Dendritic cell treated with granulocyte-macrophage colony-stimulating factor and Interleukin-4, amounts not matched to agents 40 ng/mL and 50 ng/mL, for 4 days (primary cell): ENCODE results near the gene MRGPRG.
"Not testable (repeated sequence)": the region's sequence is repeated elsewhere in the genome, so short reads cannot be mapped to it uniquely, and the experiment has no call there.

Experiments
- H3K27ac Mint-ChIP-seq: one replicate; pipeline ENCODE4 v1.8.0; 2022; ENCODE audit warnings: mild to moderate bottlenecking, mixed read lengths
- H3K27me3 Mint-ChIP-seq: one replicate; pipeline ENCODE4 v1.8.0; 2022; ENCODE audit warnings: mild to moderate bottlenecking, mixed read lengths
- H3K36me3 Mint-ChIP-seq: one replicate; pipeline ENCODE4 v1.8.0; 2022; ENCODE audit warnings: low read depth, mixed read lengths
- H3K4me1 Mint-ChIP-seq: one replicate; pipeline ENCODE4 v1.8.0; 2022; ENCODE audit warnings: low read depth, mixed read lengths
- H3K4me3 Mint-ChIP-seq: one replicate; pipeline ENCODE4 v1.8.0; 2022; ENCODE audit warnings: mild to moderate bottlenecking, moderate library complexity, mixed read lengths
- H3K9me3 Mint-ChIP-seq: one replicate; pipeline ENCODE4 v1.8.0; 2022; ENCODE audit warnings: mixed read lengths
- intact Hi-C: fragments of 100-400 bp; cut with micrococcal nuclease; formaldehyde crosslinking; loops from one replicate; pipeline ENCODE4 v1.15.0; 2022

Gene MRGPRG

GRCh38 chr11:3171931-3172560 lies 46.6 kb downstream of the MRGPRG start:
- Mint-ChIP-seq H3K9me3 (peaks cover 8% of the 10 kb centered on the region), H3K4me1 (peaks cover 24% of the 10 kb centered on the region), H3K27me3 (peaks cover 35% of the 10 kb centered on the region), H3K4me3 (no peak overlapping the region), H3K36me3 (no peaks in the 10 kb centered on the region), H3K27ac (no peak overlapping the region)
- intact Hi-C loops: no loop called here

GRCh38 chr11:3170756-3171650 lies 47.6 kb downstream of the MRGPRG start:
- H3K4me3 Mint-ChIP-seq: no peak overlapping the region
- H3K27ac Mint-ChIP-seq: no peak overlapping the region

GRCh38 chr11:3170044-3170755 lies 48.4 kb downstream of the MRGPRG start:
- Mint-ChIP-seq H3K27me3 (peaks cover 48% of the 10 kb centered on the region), H3K4me3 (peak overlapping the region; percentile 42), H3K27ac (peak overlapping the region; percentile 60), H3K36me3 (no peaks in the 10 kb centered on the region), H3K4me1 (peaks cover 36% of the 10 kb centered on the region), H3K9me3 (no peaks in the 10 kb centered on the region)
- intact Hi-C loops: no loop called here

More at GRCh38 chr11:3170756-3171650, 47.6 kb downstream of the MRGPRG start:
- peaks cover 44% of the 10 kb centered on the region for H3K27me3 Mint-ChIP-seq
- H3K9me3 Mint-ChIP-seq: peaks cover 6% of the 10 kb centered on the region
- intact Hi-C loops: no loop called here
- H3K4me1 Mint-ChIP-seq: peaks cover 30% of the 10 kb centered on the region
- H3K36me3 Mint-ChIP-seq: no peaks in the 10 kb centered on the region

GRCh38 chr11:3169255-3170043 lies 49.2 kb downstream of the MRGPRG start:
- Mint-ChIP-seq H3K4me3 (peak overlapping the region; percentile 42), H3K36me3 (no peaks in the 10 kb centered on the region), H3K27ac (peak overlapping the region; percentile 60), H3K4me1 (peaks cover 36% of the 10 kb centered on the region), H3K27me3 (peaks cover 48% of the 10 kb centered on the region), H3K9me3 (no peaks in the 10 kb centered on the region)
- intact Hi-C loops: no loop called here

- peak overlapping the region; percentile 14 for H3K4me3 Mint-ChIP-seq
- intact Hi-C loops, H3K9me3 Mint-ChIP-seq, H3K36me3 Mint-ChIP-seq: not testable (repeated sequence)
- peak overlapping the region; percentile 31 for H3K27ac Mint-ChIP-seq
- H3K27me3 Mint-ChIP-seq: peaks cover 48% of the 10 kb centered on the region
- H3K4me1 Mint-ChIP-seq: peaks cover 40% of the 10 kb centered on the region
Measured at GRCh38 chr11:3168742-3169254, 49.8 kb downstream of the MRGPRG start.
